Tibial artery (tissue), 4 donors: ENCODE results near the gene SLC39A9.

Experiments used
- DNase-seq, 2 donors: peaks; one replicate each; pipeline ENCODE4 v3.0.0-alpha.2; 2019
- H3K27ac ChIP-seq, 2 donors: fragments of 200-600 bp; sonication (generic) in 1 of 2; 1 replicate in 1 of 2; 2 replicates in 1 of 2; pipeline ENCODE4 v1.5.1; 2018 to 2019; ENCODE audit warnings: mild to moderate bottlenecking in 1 of 2
- H3K27me3 ChIP-seq, 2 donors: fragments of 200-600 bp; sonication (generic) in 1 of 2; one replicate each; pipeline versions ENCODE4 v1.5.1 to v1.6.0; 2016 to 2019
- H3K36me3 ChIP-seq, 3 donors: fragments of 200-600 bp; sonication (generic) in 2 of 3; one replicate each; pipeline ENCODE4 v1.5.1; 2016 to 2019; ENCODE audit warnings: mild to moderate bottlenecking in 2 of 3
- H3K4me1 ChIP-seq, 4 donors: fragments of 200-600 bp; sonication (generic) in 2 of 4; 1 replicate in 3 of 4; 2 replicates in 1 of 4; pipeline ENCODE4 v1.5.1; 2016 to 2019
- H3K4me3 ChIP-seq, 2 donors: fragments of 200-600 bp; sonication (generic) in 1 of 2; 1 replicate in 1 of 2; 2 replicates in 1 of 2; pipeline ENCODE4 v1.5.1; 2018 to 2019; ENCODE audit warnings: mild to moderate bottlenecking in 2 of 2
- H3K9me3 ChIP-seq, 3 donors: fragments of 200-600 bp; sonication (generic) in 1 of 3; one replicate each; pipeline ENCODE4 v1.5.1; 2016 to 2019
- CTCF ChIP-seq, 2 experiments: fragments of 200-600 bp in 1 of 2; fragments of 450-650 bp in 1 of 2; IDR thresholded peaks; one replicate each; pipeline ENCODE4 v1.5.1; 2017 to 2019; ENCODE audit warnings: antibody characterized with exemption in 2 of 2, mild to moderate bottlenecking in 1 of 2, moderate library complexity in 1 of 2
- intact Hi-C: fragments of 100-400 bp; cut with DNase I; formaldehyde crosslinking; loops from one replicate; pipeline ENCODE4 v1.15.0; 2023; ENCODE audit warnings: low total_unique reads

Gene SLC39A9

GRCh38 chr14:69398053-69398817 is at the start of gene SLC39A9, which contains the start of gene ERH:
TSS of gene SLC39A9 (plus strand) at chr14:69398692. CDS start at chr14:69399370, 678 bp downstream.
TSS of gene ERH (minus strand) at chr14:69398299. CDS start at chr14:69398233, 66 bp downstream.
- H3K9me3 ChIP-seq, result no peaks in the 10 kb centered on the region
- intact Hi-C loops, result no loop called here
- no peak for TF ChIP-seq CTCF (IDR thresholded peaks at IDR 0.05)
- peak; percentile 97 for DNase-seq
- H3K27me3 ChIP-seq, result no peaks in the 10 kb centered on the region
- peak within 1 kb of the TSS; percentile 86 to 89 for H3K27ac ChIP-seq
- peaks cover 0 to 59% (median 43%) of the 10 kb centered on the region in 4 donors for H3K4me1 ChIP-seq
- peaks cover 19 to 32% (median 20%) of the 10 kb centered on the region in 3 donors for H3K36me3 ChIP-seq
- H3K4me3 ChIP-seq, result peak within 1 kb of the TSS; percentile 87 to 94

- Histone ChIP-seq H3K4me3 (no peak overlapping the region), H3K9me3 (no peaks in the 10 kb centered on the region), H3K36me3 (peaks cover 0 to 21% (median 6%) of the 10 kb centered on the region in 3 donors), H3K27ac (no peak overlapping the region), H3K27me3 (no peaks in the 10 kb centered on the region), H3K4me1 (peaks cover 0 to under 1% (median 0%) of the 10 kb centered on the region in 4 donors)
- no peak for DNase-seq
- TF ChIP-seq CTCF (IDR thresholded peaks at IDR 0.05), result no peak
- intact Hi-C loops, result no loop called here
Observed at GRCh38 chr14:69349091-69349777, 49.3 kb upstream of the SLC39A9 start.

GRCh38 chr14:69350892-69351291 is 47.6 kb upstream of the SLC39A9 start:
- intact Hi-C loops, result no loop called here
- no peak for DNase-seq
- Histone ChIP-seq H3K4me3 (no peak overlapping the region), H3K27me3 (no peaks in the 10 kb centered on the region), H3K36me3 (peaks cover 0 to 21% (median 6%) of the 10 kb centered on the region in 3 donors), H3K9me3 (no peaks in the 10 kb centered on the region), H3K4me1 (peaks cover 0 to 17% (median 13%) of the 10 kb centered on the region in 4 donors), H3K27ac (no peak overlapping the region)
- TF ChIP-seq CTCF (IDR thresholded peaks at IDR 0.05), result no peak

- no peak for TF ChIP-seq CTCF (IDR thresholded peaks at IDR 0.05)
- intact Hi-C loops, result no loop called here
- DNase-seq, result no peak
Observed at GRCh38 chr14:69351385-69351784, 47.1 kb upstream of the SLC39A9 start.

GRCh38 chr14:69351911-69352310 is 46.6 kb upstream of the SLC39A9 start:
- no peak for TF ChIP-seq CTCF (IDR thresholded peaks at IDR 0.05)

More at GRCh38 chr14:69351385-69351784, 47.1 kb upstream of the SLC39A9 start:
- Histone ChIP-seq H3K9me3 (no peaks in the 10 kb centered on the region), H3K36me3 (peaks cover 0 to 21% (median 6%) of the 10 kb centered on the region in 3 donors), H3K4me3 (no peak overlapping the region), H3K27ac (no peak overlapping the region), H3K27me3 (no peaks in the 10 kb centered on the region), H3K4me1 (peaks cover 0 to 22% (median 18%) of the 10 kb centered on the region in 4 donors)

More at GRCh38 chr14:69351911-69352310, 46.6 kb upstream of the SLC39A9 start:
- intact Hi-C loops, result no loop called here
- no peaks in the 10 kb centered on the region for H3K27me3 ChIP-seq
- no peak overlapping the region for H3K4me3 ChIP-seq
- DNase-seq, result no peak
- no peaks in the 10 kb centered on the region for H3K9me3 ChIP-seq
- H3K36me3 ChIP-seq, result peaks cover 0 to 21% (median 6%) of the 10 kb centered on the region in 3 donors
- H3K27ac ChIP-seq, result no peak overlapping the region
- peaks cover 0 to 26% (median 20%) of the 10 kb centered on the region in 4 donors for H3K4me1 ChIP-seq
